Measurements from ENCODE around the gene TDRD7.

DNA sequence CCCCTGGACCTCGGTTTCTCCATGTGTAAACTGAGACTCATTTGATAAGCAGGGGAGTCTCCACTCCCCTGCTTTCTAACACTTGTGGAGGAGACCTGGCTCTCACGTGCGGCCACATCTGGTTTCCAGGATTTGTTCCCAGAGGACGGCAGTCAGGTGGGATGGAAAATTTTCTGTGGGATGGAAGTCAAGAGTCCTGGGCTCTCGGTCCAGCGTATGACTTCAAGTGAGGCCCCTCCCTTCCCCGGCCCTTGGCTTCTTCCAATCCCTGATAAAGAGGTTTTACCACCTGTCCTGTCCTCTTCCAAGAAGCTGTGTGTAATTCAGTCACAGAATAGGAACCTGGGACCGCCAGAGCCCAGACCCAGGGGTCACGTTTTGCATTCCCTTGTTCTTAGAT lies 124.6 kb downstream of the TDRD7 start:
- TF ChIP-seq POLR2AphosphoS5 (IDR thresholded peaks at IDR 0.05; ENCODE audit: low read depth, low read length) (no peak), TBL1XR1 (IDR thresholded peaks at IDR 0.05; ENCODE audit: borderline replicate concordance, low read length, partially characterized antibody) (no peak), ZNF616 (CRISPR knock-in tag; IDR thresholded peaks at IDR 0.05; ENCODE audit: low read depth) (no peak), GABPB1 (CRISPR knock-in tag; IDR thresholded peaks at IDR 0.05) (no peak), HNRNPK (IDR thresholded peaks at IDR 0.05; ENCODE audit: low read depth, low read length, poor library complexity, severe bottlenecking) (no peak), ZNF101 (CRISPR knock-in tag; IDR thresholded peaks at IDR 0.05; ENCODE audit: borderline replicate concordance, low read depth) (no peak), SIN3A (IDR thresholded peaks at IDR 0.05; ENCODE audit: borderline replicate concordance, low read depth, low read length) (no peak), SMC3 (IDR thresholded peaks at IDR 0.05; ENCODE audit: low read length) (no peak)
- TF ChIP-seq, protein P1, sequence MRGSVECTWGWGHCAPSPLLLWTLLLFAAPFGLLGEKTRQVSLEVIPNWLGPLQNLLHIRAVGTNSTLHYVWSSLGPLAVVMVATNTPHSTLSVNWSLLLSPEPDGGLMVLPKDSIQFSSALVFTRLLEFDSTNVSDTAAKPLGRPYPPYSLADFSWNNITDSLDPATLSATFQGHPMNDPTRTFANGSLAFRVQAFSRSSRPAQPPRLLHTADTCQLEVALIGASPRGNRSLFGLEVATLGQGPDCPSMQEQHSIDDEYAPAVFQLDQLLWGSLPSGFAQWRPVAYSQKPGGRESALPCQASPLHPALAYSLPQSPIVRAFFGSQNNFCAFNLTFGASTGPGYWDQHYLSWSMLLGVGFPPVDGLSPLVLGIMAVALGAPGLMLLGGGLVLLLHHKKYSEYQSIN (CRISPR knock-in tag; IDR thresholded peaks at IDR 0.05; ENCODE audit: borderline replicate concordance) = no peak
- TF ChIP-seq, protein P2, sequence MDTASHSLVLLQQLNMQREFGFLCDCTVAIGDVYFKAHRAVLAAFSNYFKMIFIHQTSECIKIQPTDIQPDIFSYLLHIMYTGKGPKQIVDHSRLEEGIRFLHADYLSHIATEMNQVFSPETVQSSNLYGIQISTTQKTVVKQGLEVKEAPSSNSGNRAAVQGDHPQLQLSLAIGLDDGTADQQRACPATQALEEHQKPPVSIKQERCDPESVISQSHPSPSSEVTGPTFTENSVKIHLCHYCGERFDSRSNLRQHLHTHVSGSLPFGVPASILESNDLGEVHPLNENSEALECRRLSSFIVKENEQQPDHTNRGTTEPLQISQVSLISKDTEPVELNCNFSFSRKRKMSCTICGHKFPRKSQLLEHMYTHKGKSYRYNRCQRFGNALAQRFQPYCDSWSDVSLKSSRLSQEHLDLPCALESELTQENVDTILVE (CRISPR knock-in tag; IDR thresholded peaks at IDR 0.05) = no peak
- TF ChIP-seq, protein P3, sequence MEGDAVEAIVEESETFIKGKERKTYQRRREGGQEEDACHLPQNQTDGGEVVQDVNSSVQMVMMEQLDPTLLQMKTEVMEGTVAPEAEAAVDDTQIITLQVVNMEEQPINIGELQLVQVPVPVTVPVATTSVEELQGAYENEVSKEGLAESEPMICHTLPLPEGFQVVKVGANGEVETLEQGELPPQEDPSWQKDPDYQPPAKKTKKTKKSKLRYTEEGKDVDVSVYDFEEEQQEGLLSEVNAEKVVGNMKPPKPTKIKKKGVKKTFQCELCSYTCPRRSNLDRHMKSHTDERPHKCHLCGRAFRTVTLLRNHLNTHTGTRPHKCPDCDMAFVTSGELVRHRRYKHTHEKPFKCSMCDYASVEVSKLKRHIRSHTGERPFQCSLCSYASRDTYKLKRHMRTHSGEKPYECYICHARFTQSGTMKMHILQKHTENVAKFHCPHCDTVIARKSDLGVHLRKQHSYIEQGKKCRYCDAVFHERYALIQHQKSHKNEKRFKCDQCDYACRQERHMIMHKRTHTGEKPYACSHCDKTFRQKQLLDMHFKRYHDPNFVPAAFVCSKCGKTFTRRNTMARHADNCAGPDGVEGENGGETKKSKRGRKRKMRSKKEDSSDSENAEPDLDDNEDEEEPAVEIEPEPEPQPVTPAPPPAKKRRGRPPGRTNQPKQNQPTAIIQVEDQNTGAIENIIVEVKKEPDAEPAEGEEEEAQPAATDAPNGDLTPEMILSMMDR (CRISPR knock-in tag; IDR thresholded peaks at IDR 0.05) = no peak
- TF ChIP-seq, protein P4, sequence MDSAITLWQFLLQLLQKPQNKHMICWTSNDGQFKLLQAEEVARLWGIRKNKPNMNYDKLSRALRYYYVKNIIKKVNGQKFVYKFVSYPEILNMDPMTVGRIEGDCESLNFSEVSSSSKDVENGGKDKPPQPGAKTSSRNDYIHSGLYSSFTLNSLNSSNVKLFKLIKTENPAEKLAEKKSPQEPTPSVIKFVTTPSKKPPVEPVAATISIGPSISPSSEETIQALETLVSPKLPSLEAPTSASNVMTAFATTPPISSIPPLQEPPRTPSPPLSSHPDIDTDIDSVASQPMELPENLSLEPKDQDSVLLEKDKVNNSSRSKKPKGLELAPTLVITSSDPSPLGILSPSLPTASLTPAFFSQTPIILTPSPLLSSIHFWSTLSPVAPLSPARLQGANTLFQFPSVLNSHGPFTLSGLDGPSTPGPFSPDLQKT (CRISPR knock-in tag; IDR thresholded peaks at IDR 0.05; ENCODE audit: borderline replicate concordance) = no peak
- TF ChIP-seq, protein P5, sequence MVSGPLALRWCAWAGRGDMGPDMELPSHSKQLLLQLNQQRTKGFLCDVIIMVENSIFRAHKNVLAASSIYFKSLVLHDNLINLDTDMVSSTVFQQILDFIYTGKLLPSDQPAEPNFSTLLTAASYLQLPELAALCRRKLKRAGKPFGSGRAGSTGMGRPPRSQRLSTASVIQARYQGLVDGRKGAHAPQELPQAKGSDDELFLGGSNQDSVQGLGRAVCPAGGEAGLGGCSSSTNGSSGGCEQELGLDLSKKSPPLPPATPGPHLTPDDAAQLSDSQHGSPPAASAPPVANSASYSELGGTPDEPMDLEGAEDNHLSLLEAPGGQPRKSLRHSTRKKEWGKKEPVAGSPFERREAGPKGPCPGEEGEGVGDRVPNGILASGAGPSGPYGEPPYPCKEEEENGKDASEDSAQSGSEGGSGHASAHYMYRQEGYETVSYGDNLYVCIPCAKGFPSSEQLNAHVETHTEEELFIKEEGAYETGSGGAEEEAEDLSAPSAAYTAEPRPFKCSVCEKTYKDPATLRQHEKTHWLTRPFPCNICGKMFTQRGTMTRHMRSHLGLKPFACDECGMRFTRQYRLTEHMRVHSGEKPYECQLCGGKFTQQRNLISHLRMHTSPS (CRISPR knock-in tag; IDR thresholded peaks at IDR 0.05; ENCODE audit: low read depth) = no peak

All from HepG2 (cell line).